Posterior vena cava (tissue), 2 donors: ENCODE measurements around the gene DPH1. TPM values are rescaled to one million over a fixed set of nuclear protein-coding genes. Genes with fewer than 3 reads are reported as not detected.
"Not testable (repeated sequence)": the region's sequence is repeated elsewhere in the genome, so short reads cannot be mapped to it uniquely, and the experiment has no call there.

Source experiments
- DNase-seq: peaks from one replicate; pipeline ENCODE4 v3.0.0-alpha.2; 2020; ENCODE audit warnings: low spot score
- intact Hi-C, 2 donors: fragments of 100-400 bp; cut with DNase I; formaldehyde crosslinking; loops; one replicate each; pipeline versions ENCODE4 v1.14.1 to v1.14.2; 2022 to 2023
- long read RNA-seq, 2 donors: library from polyadenylated mRNA; unstranded; transcript quantifications; one replicate each; pipeline ENCODE4 v2.0.0, GENCODE V29; 2020 to 2021
- total RNA-seq, 2 donors: library from RNA; stranded (reverse); fragmentation: NEBNext Ultra II Directional; extraction: Animal tissue kit (Norgen Biotek cat#: 25700); gene quantifications; one replicate each; pipeline ENCODE4 v1.2.1, GENCODE V29; 2021
- donor health status: DM: yes; HTN: yes; CAD: no.
- donor health status: DM: yes; HTN: yes; CAD: no.

The DPH1 gene
- total RNA-seq, result 10 to 100 TPM; 26.5 to 27.9 TPM
- long read RNA-seq, donor 1, partial matches to known transcripts, result 0 of 6 reads
- long read RNA-seq, donor 1, other reads (novel, unspliced or antisense), result 2 of 6 reads
- long read RNA-seq, donor 2, transcript DPH1-201 (13 exons, 2,221 nt), result major isoform, 10 of 25 reads
- long read RNA-seq, donor 2, partial matches to known transcripts, result 7 of 25 reads
- long read RNA-seq, donor 2, other reads (novel, unspliced or antisense), result 6 of 25 reads

- intact Hi-C loops, result loop anchor here (2.0 to 10.0 kb wide), 3 partner anchors 55 to 123 kb away; no protein-coding TSS in a partner anchor
- DNase-seq, result peak; percentile 97
Observed at GRCh38 chr17:2029911-2030778, at the start of gene DPH1. TSS of gene DPH1 (plus strand) at chr17:2030153. CDS start at chr17:2030170, 17 bp downstream.

DNA sequence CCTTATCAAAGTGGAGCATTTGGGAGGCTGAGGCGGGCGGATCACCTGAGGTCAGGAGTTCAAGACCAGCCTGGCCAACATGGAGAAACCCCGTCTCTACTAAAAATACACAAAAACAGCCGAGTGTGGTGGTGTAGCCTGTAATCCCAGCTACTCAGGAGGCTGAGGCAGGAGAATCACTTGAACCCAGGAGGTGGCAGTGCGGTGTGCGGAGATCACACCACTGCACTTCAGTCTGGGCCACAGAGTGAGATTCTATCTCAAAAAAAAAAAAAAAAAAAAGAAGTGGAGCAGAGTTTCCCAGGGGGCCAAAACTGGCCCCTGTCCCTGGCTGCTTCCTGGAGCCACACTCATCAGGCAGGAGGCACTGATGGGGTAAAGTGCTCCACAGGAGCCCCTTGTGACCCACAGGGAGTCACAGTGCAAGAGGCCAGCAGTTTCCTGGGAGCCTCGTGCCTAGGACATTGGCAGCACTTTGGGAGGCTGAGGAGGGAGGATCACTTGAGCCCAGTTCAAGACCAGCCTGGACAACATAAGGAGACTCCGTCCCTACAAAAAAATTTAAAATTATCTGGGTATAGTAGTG is 49.2 kb upstream of the DPH1 start:
- intact Hi-C loops, result no loop called here
- DNase-seq, result no peak

DNA sequence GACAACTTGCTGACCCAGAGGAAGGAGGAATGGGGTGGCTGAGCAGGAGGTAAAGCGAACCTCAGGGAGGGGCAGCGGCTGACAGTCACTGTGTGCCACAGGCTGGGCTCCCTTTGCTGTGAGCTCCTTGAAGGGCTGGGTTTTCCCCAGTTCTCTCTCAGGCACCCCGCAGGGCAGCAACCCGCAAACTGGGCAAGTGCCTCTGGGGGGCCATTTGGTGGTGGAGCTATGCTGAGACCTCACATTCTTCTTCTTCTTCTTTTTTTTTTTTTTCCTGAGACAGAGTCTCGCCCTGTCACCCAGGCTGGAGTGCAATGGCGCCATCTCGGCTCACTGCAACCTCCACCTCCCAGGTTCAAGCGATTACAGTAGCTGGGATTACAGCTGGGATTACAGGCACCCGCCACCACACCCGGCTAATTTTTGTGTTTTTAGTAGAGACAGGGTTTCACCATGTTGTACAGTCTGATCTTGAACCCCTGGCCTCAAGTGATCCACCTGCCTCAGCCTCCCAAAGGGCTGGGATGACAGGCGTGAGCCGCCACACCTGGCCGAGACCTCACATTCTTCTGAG is 47.1 kb upstream of the DPH1 start:
- intact Hi-C loops, DNase-seq: not testable (repeated sequence)

DNA sequence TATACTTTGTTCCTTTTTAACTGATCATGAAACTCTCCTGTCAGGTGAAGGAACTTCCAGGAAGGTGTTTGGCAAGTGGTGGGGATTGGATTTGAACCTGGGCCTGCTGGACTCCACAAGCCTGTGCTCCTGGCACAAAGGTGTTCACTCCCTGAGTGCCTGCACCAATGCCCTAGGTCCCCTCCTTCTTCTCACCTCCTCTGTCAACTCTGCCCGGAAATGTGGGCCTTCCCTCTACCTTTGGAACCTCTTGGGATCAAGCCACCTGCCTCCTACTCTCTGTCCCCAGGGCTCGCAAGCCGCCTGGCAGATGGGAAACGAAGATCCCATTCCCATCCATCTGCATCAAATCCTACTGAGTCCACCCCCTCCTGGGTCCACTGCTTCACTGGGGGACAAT is 44.9 kb upstream of the DPH1 start:
- no peak for DNase-seq
- intact Hi-C loops, result no loop called here

GRCh38 chr17:1985686-1986085 is 44.3 kb upstream of the DPH1 start:
- DNase-seq, result no peak
- intact Hi-C loops, result no loop called here

DNA sequence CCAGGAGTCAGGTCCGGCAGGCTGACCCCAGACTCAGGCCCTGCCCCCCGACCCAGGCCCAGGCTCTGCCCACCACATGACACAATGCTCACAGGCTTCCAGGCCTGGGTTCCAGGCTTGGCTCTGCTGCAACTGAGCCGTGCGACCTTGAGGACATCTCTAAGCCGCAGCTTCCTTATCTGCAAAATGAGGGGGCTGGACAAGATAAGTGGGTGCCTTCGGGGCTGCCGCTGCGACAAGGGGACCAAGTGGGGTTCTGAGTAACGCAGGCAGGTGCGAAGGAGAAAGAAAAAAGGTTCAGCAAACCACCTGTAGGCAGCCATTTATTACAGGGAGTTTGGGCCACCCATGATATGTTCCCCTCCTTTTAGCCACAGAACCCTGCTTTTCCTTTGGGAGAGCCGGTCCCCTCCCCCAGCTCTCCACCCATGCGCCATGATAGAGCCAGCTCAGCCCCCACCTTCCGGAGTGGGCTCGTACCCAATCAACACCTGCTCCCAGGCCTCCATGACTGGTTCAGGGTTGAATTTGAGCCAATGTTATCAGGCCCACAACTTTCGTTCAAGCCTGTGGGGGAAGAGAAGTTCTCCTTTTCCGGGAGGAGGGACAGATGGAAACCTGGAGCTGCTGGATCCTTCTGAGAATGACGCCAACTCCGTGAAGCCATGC is 43.0 kb upstream of the DPH1 start:
- DNase-seq, result no peak
- intact Hi-C loops, result no loop called here

GRCh38 chr17:1989135-1989534 is 40.8 kb upstream of the DPH1 start:
- no peak for DNase-seq
- intact Hi-C loops, result no loop called here

GRCh38 chr17:1992541-1992940 is 37.4 kb upstream of the DPH1 start:
- intact Hi-C loops, result no loop called here
- DNase-seq, result no peak

GRCh38 chr17:1994707-1995106 is 35.2 kb upstream of the DPH1 start:
- DNase-seq, result no peak
- intact Hi-C loops, result no loop called here

GRCh38 chr17:1995321-1995892 is 34.5 kb upstream of the DPH1 start:
- no peak for DNase-seq
- intact Hi-C loops, result no loop called here

- intact Hi-C loops, result no loop called here
- DNase-seq, result no peak
Observed at GRCh38 chr17:1995907-1996799, 33.8 kb upstream of the DPH1 start.

DNA sequence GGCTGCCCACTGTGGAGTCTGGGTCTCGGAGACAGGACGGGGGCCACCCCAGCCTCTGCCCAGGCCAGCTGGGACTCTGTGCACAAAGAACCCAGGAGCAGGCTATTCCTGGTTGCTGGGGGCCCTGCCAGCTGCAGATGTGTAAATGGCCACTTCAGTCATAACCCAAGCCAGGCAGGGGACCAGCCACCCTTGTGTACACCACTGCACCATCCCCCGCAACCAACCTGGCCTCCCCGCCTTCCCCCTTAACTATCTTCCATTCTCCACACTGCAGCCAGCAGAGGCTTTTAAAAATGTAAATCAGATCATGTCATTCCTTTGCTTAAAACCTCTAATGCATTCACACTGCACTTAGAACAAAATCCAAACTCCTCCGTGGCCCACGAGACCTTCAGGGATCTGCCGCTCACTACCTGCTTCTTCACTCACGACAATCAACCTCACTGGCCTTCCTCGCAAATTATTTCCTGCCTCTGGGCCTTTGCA is 33.1 kb upstream of the DPH1 start:
- no peak for DNase-seq
- intact Hi-C loops, result no loop called here

DNA sequence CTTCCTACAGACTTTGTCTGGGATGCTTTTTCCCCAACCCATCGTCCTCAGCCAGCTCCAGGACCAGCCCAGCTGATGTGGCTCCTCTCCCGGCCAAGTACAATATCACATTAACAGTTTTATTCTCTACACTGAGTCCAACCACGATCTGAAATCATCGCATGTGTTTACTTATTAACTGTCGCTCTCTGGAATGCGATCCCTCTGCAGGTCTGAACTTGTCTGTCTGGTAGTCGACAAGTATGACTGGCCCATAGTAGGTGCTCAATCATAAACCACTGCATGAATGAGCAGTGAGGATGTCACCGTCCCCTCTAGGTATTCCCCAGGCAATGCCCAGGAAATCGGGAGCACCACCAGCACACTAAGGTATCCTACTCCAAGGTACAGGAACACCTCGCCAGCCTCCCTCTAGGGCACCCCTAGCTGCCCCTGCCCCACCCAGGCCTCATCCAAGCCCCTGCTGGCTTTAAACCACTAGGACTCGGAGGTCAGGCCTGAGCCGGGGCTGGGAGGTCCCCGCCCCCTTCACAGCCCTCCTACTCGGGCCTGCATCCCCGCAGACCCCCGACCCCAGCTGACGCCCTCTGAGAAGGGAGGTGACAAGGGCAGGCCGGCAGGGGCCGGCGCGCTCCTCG is 32.5 kb upstream of the DPH1 start:
- DNase-seq, result no peak
- intact Hi-C loops, result no loop called here

DNA sequence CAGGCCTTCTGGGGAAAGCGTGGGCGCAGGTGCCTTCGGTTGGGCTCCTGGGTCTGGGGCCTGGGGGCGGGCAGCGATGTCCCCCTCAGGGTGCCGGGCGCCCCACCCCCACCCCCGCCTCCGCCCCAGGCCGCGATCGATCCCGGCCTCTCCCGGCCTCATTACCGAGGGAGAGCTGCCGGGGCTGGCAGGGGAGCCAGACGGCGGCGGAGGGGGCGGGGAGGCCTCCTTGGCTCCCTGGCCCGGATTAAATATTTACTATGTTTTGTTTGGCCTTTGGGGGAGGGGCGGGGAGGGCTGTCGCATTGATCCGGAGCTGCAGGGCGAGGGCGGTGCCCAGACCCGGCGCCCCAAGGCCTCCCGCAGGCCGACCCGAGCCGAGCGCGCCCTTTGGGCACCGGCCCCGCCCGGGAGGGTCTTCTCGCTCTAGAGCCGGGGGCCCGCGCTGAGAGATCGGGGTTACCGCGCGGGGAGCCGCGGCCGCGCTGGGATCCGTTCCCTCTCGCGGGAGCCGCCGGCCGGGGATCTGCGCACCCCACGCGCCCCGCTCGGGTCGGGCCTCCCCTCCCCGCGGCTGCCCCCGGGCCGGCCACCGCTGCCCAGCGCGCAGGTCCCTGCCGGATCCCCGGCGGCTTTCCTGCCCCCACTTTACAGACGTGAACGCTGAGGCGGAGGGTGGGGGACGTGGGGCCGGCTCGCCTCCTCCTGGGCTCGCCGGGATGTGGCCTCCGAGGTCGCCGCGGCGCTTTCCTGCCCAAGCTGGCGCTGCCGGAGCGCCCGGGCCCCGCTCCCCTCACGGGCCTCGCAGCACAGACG is 31.8 kb upstream of the DPH1 start:
- DNase-seq, result no peak

GRCh38 chr17:1999557-2000251 is 30.2 kb upstream of the DPH1 start:
- intact Hi-C loops, result no loop called here
- no peak for DNase-seq

More for the DNA sequence above, 31.8 kb upstream of the DPH1 start:
- intact Hi-C loops, result no loop called here

DNA sequence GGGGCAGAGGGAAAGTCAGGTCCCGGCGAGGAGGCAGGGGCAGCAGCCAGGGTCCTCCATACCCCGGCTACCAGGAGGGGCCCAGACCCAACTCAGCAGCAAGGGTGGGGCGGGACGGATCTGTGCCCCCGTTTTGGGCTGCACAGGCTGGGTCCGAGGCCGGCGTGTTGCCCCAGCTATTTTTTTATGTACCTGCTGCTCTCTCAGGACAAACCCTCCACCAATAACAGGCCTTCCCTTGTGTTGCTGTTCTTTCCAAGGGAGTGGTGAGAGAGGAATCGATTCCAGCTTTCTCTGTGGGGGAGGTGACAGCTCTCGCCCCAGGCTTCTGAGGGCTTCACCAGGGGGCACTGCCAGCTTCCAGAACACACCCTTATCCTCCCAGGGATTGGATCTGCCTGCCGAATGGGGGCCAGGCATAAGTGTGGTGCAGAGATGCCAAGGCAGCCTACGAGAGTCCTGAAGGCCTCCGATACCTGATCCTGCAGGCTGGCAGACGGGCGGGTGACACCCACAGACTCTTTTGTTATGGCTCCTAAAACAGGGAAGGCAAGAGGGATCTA is 27.1 kb upstream of the DPH1 start:
- intact Hi-C loops, result no loop called here
- DNase-seq, result no peak
